Trophoblast cell (in vitro differentiated cells and primary cell): ENCODE results near the gene KCNE4.
A peak's percentile ranks its signal among the peaks of the same experiment; 100 is the strongest.

Source experiments
- DNase-seq, 2 donors: peaks; one replicate each; pipeline ENCODE4 v3.0.0-alpha.2; 2016
- H2AFZ ChIP-seq: 2 replicates; pipeline ENCODE4 v1.6.1; 2013; ENCODE audit warnings: low read length, moderate library complexity, mild to moderate bottlenecking; ENCODE audit not compliant: insufficient read depth, poor library complexity
- H2AK5ac ChIP-seq: 2 replicates; pipeline ENCODE4 v1.6.1; 2013; ENCODE audit warnings: mild to moderate bottlenecking, low read length
- H2BK120ac ChIP-seq: 2 replicates; pipeline ENCODE4 v1.6.1; 2013; ENCODE audit warnings: low read length, mild to moderate bottlenecking, moderate library complexity; ENCODE audit not compliant: insufficient read depth, poor library complexity
- H2BK12ac ChIP-seq: 2 replicates; pipeline ENCODE4 v1.6.1; 2013; ENCODE audit warnings: mild to moderate bottlenecking, low read length, moderate library complexity
- H2BK5ac ChIP-seq: 2 replicates; pipeline ENCODE4 v1.6.1; 2013; ENCODE audit warnings: low read length, low read depth, moderate library complexity, mild to moderate bottlenecking; ENCODE audit not compliant: poor library complexity
- H3K14ac ChIP-seq: 2 replicates; pipeline ENCODE4 v1.6.1; 2013; ENCODE audit warnings: mild to moderate bottlenecking, low read length
- H3K18ac ChIP-seq: 2 replicates; pipeline ENCODE4 v1.6.1; 2013; ENCODE audit warnings: mild to moderate bottlenecking, low read length
- H3K23ac ChIP-seq: 2 replicates; pipeline ENCODE4 v1.6.1; 2013; ENCODE audit warnings: low read length
- H3K27ac ChIP-seq: 2 replicates; pipeline ENCODE4 v1.5.1; 2013; ENCODE audit warnings: low read depth, mild to moderate bottlenecking, inconsistent platforms, low read length, moderate library complexity
- H3K27me3 ChIP-seq: 2 replicates; pipeline ENCODE4 v1.6.1; 2013; ENCODE audit warnings: inconsistent platforms, mild to moderate bottlenecking, low read length, moderate library complexity; ENCODE audit not compliant: insufficient read depth
- H3K36me3 ChIP-seq, 2 experiments: 1 replicate in 1 of 2; 2 replicates in 1 of 2; pipeline ENCODE4 v1.6.1; 2013; ENCODE audit warnings: low read length in 2 of 2, mild to moderate bottlenecking in 2 of 2, moderate library complexity in 1 of 2; ENCODE audit not compliant: insufficient read depth in 2 of 2, control insufficient read depth in 1 of 2
- H3K4ac ChIP-seq: 2 replicates; pipeline ENCODE4 v1.6.1; 2013; ENCODE audit warnings: low read depth, mild to moderate bottlenecking, low read length, moderate library complexity
- H3K4me1 ChIP-seq, 2 experiments: 1 replicate in 1 of 2; 2 replicates in 1 of 2; pipeline ENCODE4 v1.6.1; 2013; ENCODE audit warnings: low read length in 2 of 2, mild to moderate bottlenecking in 2 of 2, moderate library complexity in 1 of 2; ENCODE audit not compliant: insufficient read depth in 2 of 2, control insufficient read depth in 1 of 2
- H3K4me2 ChIP-seq: 2 replicates; pipeline ENCODE4 v1.6.1; 2013; ENCODE audit warnings: inconsistent platforms, mild to moderate bottlenecking, low read length, moderate library complexity
- H3K4me3 ChIP-seq: 2 replicates; pipeline ENCODE4 v1.5.1; 2013; ENCODE audit warnings: mild to moderate bottlenecking, low read depth, low read length, inconsistent platforms
- H3K79me1 ChIP-seq: one replicate; pipeline ENCODE4 v1.6.1; 2013; ENCODE audit warnings: low read length
- H3K79me2 ChIP-seq: 2 replicates; pipeline ENCODE4 v1.6.1; 2013; ENCODE audit warnings: low read length, mild to moderate bottlenecking; ENCODE audit not compliant: control insufficient read depth, insufficient read depth, poor library complexity
- H3K9ac ChIP-seq: 2 replicates; pipeline ENCODE4 v1.6.1; 2013; ENCODE audit warnings: mild to moderate bottlenecking, low read length
- H3K9me3 ChIP-seq: 2 replicates; pipeline ENCODE4 v1.6.1; 2013; ENCODE audit warnings: low read depth, mild to moderate bottlenecking, control low read depth, inconsistent platforms, low read length; ENCODE audit not compliant: insufficient read depth
- H4K12ac ChIP-seq: 2 replicates; pipeline ENCODE4 v1.6.1; 2013; ENCODE audit warnings: low read depth, mild to moderate bottlenecking, low read length, moderate library complexity
- H4K8ac ChIP-seq: 2 replicates; pipeline ENCODE4 v1.6.1; 2013; ENCODE audit warnings: low read depth, mild to moderate bottlenecking, low read length, moderate library complexity
- H4K91ac ChIP-seq: one replicate; pipeline ENCODE4 v1.6.1; 2013; ENCODE audit warnings: low read depth, mild to moderate bottlenecking, low read length, moderate library complexity
- WGBS: extraction: QIAGEN DNeasy Blood & Tissue Kit; methylation state at CpG from one replicate; pipeline ENCODE4 v1.1.7; 2013; ENCODE audit warnings: missing lambda C conversion rate; ENCODE audit not compliant: insufficient read length, insufficient coverage; ENCODE audit errors: extremely low coverage; 5-methylcytosine and 5-hydroxymethylcytosine counted together

Gene KCNE4

DNA sequence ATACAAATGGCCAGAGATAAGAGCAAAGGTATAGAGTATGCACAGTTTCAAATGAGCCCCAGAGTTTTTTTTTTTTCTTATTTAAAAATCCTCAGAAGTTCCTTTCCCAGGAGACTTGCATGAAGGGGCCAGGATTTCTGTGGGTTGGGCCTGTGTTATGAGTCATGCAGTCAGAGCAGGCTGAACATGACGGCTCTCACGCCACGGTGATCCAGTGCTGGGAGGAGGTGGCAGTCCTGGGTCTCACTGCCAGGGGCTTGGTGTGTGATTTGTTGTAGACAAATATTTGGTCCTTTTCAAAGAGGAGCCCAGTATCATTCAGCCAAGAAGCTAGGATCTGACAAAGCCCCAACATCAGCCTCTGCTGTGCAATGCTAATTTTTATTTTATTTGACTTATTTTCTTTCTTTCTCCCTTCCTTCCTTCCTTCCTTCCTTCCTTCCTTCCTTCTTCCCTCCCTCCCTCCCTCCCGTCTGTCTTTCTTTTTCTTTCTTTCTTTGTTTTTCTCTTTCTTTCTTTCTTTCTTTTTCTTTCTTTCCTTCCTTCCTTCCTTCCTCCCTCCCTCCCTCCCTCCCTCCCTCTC, 10.4 kb upstream of the KCNE4 start:
- Histone ChIP-seq H3K79me1 (peaks cover 29% of the 10 kb centered on the region), H2BK120ac (no peak overlapping the region), H3K27me3 (no peaks in the 10 kb centered on the region), H4K8ac (peak overlapping the region; percentile 69), H3K9ac (no peak overlapping the region), H3K14ac (no peak overlapping the region), H2AFZ (peak overlapping the region; percentile 17), H4K91ac (no peak overlapping the region), H2AK5ac (no peak overlapping the region), H3K4me3 (no peak overlapping the region), H4K12ac (no peak overlapping the region), H3K18ac (no peak overlapping the region), H3K27ac (peak overlapping the region; percentile 37), H3K9me3 (no peaks in the 10 kb centered on the region), H3K4ac (no peak overlapping the region), H2BK5ac (peak overlapping the region; percentile 39), H3K4me1 (peaks cover 3 to 16% of the 10 kb centered on the region in 2 experiments), H3K23ac (no peak overlapping the region), H3K36me3 (no peaks in the 10 kb centered on the region), H2BK12ac (no peak overlapping the region), H3K4me2 (no peak overlapping the region), H3K79me2 (peaks cover 2% of the 10 kb centered on the region)
- WGBS = no CpG with 5 or more reads among the region's 4 CpGs
- DNase-seq = peak; percentile 25 to 50

- Histone ChIP-seq H3K27ac (peak overlapping the region; percentile 21), H3K4ac (no peak overlapping the region), H2AK5ac (peak overlapping the region; percentile 60), H3K4me1 (peaks cover 3 to 16% of the 10 kb centered on the region in 2 experiments), H3K9ac (no peak overlapping the region), H3K4me2 (no peak overlapping the region), H4K8ac (no peak overlapping the region), H3K14ac (peak overlapping the region; percentile 46), H4K91ac (peak overlapping the region; percentile 86), H3K27me3 (no peaks in the 10 kb centered on the region), H3K18ac (no peak overlapping the region), H2BK120ac (peak overlapping the region; percentile 71), H3K36me3 (no peaks in the 10 kb centered on the region), H4K12ac (no peak overlapping the region), H3K9me3 (no peaks in the 10 kb centered on the region), H3K79me2 (peaks cover 2% of the 10 kb centered on the region), H2BK12ac (peak overlapping the region; percentile 85), H2BK5ac (peak overlapping the region; percentile 34), H3K79me1 (peaks cover 29% of the 10 kb centered on the region), H2AFZ (no peak overlapping the region), H3K23ac (no peak overlapping the region), H3K4me3 (no peak overlapping the region)
- DNase-seq = no peak
- no CpG with 5 or more reads among the region's 2 CpGs for WGBS
Observed at GRCh38 chr2:223042284-223042683, 9.7 kb upstream of the KCNE4 start.

- H3K9me3 ChIP-seq = no peaks in the 10 kb centered on the region
- H3K23ac ChIP-seq = no peak overlapping the region
- peaks cover 26% of the 10 kb centered on the region for H3K79me1 ChIP-seq
- no peak overlapping the region for H3K4me3 ChIP-seq
- peaks cover 2% of the 10 kb centered on the region for H3K79me2 ChIP-seq
- peak overlapping the region; percentile 15 for H4K8ac ChIP-seq
- no peak overlapping the region for H3K4me2 ChIP-seq
- DNase-seq = no peak
- H4K91ac ChIP-seq = peak overlapping the region; percentile 30
- H2AK5ac ChIP-seq = no peak overlapping the region
- no CpG with 5 or more reads among the region's 1 CpG for WGBS
- peak overlapping the region; percentile 1 for H2BK120ac ChIP-seq
- H2BK5ac ChIP-seq = no peak overlapping the region
- H3K4ac ChIP-seq = no peak overlapping the region
- peak overlapping the region; percentile 13 for H2BK12ac ChIP-seq
- no peak overlapping the region for H3K18ac ChIP-seq
- H4K12ac ChIP-seq = no peak overlapping the region
- H3K4me1 ChIP-seq = peaks cover 5 to 14% of the 10 kb centered on the region in 2 experiments
- peak overlapping the region; percentile 3 for H3K14ac ChIP-seq
- no peak overlapping the region for H3K27ac ChIP-seq
- H3K9ac ChIP-seq = no peak overlapping the region
- H3K36me3 ChIP-seq = no peaks in the 10 kb centered on the region
- H2AFZ ChIP-seq = no peak overlapping the region
- H3K27me3 ChIP-seq = no peaks in the 10 kb centered on the region
Observed at GRCh38 chr2:223042704-223043118, 9.3 kb upstream of the KCNE4 start.

DNA sequence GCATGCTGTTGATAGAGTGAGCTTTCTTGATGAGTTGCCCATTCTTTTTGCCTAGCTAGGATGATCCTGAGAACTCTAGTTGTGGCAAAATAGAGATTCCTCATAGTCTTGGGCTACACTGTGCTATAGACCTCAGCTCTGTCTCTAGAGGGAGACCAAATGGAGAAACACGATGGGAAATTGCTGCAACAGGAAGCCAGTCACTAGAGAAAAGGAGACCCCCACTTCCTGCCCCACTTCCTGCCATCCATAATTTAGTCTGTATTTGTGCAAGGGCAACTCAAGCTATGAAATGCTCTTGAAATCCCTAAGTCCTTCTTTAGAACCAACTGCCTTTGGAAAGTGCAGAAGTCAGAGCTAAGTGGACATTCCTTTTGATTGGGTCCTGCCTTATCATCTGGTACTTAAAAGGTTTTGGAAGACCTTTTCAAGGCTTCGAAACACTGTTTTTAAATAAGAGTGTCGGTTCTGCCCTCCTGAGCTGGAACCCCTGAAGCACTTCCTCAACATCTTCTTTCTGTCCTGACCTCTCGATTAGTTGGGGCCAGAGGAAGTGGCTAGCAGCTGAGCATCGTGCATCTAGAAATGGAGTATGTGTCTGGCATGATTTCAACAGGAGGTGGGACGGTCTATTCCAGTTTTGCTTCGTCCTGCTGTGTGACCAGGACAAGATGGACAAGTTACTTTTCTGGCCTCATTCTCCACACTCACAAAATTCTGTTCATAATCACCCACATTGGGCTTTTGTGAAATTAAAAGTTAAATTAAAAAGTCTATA, 8.6 kb upstream of the KCNE4 start:
- Histone ChIP-seq H3K4ac (peak overlapping the region; percentile 20), H3K4me1 (peaks cover 8 to 18% of the 10 kb centered on the region in 2 experiments), H2AFZ (peak overlapping the region; percentile 72), H3K14ac (peak overlapping the region; percentile 71), H4K8ac (peak overlapping the region; percentile 52), H3K27ac (no peak overlapping the region), H3K4me3 (no peak overlapping the region), H3K36me3 (no peaks in the 10 kb centered on the region), H4K91ac (peak overlapping the region; percentile 82), H3K23ac (no peak overlapping the region), H3K9me3 (no peaks in the 10 kb centered on the region), H2BK120ac (peak overlapping the region; percentile 87), H2BK12ac (peak overlapping the region; percentile 90), H3K9ac (no peak overlapping the region), H3K79me2 (peaks cover 2% of the 10 kb centered on the region), H2BK5ac (peak overlapping the region; percentile 58), H2AK5ac (peak overlapping the region; percentile 99), H3K18ac (peak overlapping the region; percentile 54), H3K27me3 (no peaks in the 10 kb centered on the region), H3K79me1 (peaks cover 27% of the 10 kb centered on the region), H3K4me2 (no peak overlapping the region), H4K12ac (no peak overlapping the region)
- DNase-seq = no peak
- no CpG with 5 or more reads among the region's 7 CpGs for WGBS
